ENCODE measurements around the gene DSCAM. TPM values are rescaled to one million over a fixed set of nuclear protein-coding genes. Genes with fewer than 3 reads are reported as not detected.

DSCAM gene
- total RNA-seq, 1 donor from 2014 or later = 0.06 TPM

DNA sequence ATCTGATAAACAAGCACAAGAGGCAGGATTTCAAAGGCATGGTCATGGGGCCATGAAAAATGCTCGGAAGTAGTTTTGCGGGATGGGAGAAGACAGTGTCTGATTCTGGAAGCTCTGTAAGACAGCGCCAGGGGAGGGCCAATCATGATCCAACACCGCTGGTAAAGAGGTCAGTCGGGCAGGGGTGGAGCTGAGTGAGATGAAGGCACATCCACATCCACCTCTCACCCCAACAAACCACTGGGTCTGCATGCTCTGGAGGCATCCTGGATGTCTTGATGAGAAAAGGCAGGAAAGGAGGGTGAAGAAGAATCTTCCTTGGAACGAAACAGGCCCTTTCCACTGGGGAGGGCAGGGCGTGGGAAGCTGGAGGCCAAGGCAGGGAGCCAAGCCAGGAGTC is 691.4 kb downstream of the DSCAM start:
- ATAC-seq (no peak), DNase-seq (no peak)
- Histone ChIP-seq H3K4me1 (no peaks in the 10 kb centered on the region), H3K4me3 (no peak overlapping the region), H3K9me3 (no peaks in the 10 kb centered on the region), H3K27ac (no peak overlapping the region), H3K36me3 (no peaks in the 10 kb centered on the region), H3K27me3 (ENCODE audit: low read depth) (no peaks in the 10 kb centered on the region)
- TF ChIP-seq, protein P1, sequence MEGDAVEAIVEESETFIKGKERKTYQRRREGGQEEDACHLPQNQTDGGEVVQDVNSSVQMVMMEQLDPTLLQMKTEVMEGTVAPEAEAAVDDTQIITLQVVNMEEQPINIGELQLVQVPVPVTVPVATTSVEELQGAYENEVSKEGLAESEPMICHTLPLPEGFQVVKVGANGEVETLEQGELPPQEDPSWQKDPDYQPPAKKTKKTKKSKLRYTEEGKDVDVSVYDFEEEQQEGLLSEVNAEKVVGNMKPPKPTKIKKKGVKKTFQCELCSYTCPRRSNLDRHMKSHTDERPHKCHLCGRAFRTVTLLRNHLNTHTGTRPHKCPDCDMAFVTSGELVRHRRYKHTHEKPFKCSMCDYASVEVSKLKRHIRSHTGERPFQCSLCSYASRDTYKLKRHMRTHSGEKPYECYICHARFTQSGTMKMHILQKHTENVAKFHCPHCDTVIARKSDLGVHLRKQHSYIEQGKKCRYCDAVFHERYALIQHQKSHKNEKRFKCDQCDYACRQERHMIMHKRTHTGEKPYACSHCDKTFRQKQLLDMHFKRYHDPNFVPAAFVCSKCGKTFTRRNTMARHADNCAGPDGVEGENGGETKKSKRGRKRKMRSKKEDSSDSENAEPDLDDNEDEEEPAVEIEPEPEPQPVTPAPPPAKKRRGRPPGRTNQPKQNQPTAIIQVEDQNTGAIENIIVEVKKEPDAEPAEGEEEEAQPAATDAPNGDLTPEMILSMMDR (IDR thresholded peaks at IDR 0.05) = no peak
- intact Hi-C loops (cut with DNase I) = no loop called here

DNA sequence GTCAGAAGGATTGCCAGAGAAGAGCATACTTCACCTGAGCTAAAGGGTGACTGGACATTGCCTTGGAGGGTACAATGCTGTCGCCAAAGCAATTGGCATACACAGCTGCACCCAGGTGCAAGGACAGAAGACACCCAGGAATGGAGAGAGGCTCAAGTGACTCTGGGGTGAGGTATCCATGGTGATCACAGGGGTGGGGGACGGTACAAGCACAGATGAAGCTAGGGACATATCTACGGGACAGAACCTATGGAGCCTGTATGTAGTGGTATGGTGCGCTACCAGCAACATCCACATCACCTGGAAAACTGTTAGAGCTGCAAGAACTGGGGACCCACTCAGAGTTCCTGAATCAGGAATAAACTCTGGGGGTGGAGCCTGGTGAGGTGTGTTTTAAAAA is 693.6 kb downstream of the DSCAM start:
- no peak overlapping the region for H3K4me3 ChIP-seq
- intact Hi-C loops (cut with DNase I) = no loop called here
- TF ChIP-seq, protein P1 (IDR thresholded peaks at IDR 0.05) = no peak
- H3K27me3 ChIP-seq (ENCODE audit: low read depth) = no peaks in the 10 kb centered on the region
- H3K27ac ChIP-seq = no peak overlapping the region
- ATAC-seq (peak in 1 of 2 donors; percentile 23), DNase-seq (no peak)
- H3K36me3 ChIP-seq = no peaks in the 10 kb centered on the region
- no peaks in the 10 kb centered on the region for H3K9me3 ChIP-seq
- no peaks in the 10 kb centered on the region for H3K4me1 ChIP-seq

DNA sequence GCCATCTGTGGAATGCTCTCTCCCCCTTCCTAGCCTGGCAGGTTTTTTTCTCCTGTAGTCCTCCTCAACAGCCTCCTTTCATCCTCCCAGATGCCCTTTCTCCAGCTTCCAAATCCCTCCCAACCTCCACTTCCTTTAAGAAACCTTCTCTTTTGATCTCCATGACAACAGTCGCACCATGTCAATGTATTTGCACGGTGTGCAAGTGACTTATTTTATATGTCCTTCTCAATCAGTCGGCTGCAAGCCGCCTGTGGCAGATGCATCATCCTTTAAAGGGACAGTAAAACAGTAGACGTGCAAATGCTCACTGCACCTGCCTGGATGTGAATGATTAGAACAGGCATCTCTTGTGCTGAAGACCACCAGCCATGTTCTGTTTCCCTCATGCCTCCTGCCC is 694.5 kb downstream of the DSCAM start:
- Histone ChIP-seq H3K9me3 (no peaks in the 10 kb centered on the region), H3K36me3 (no peaks in the 10 kb centered on the region), H3K4me3 (no peak overlapping the region), H3K27me3 (ENCODE audit: low read depth) (no peaks in the 10 kb centered on the region), H3K4me1 (no peaks in the 10 kb centered on the region), H3K27ac (no peak overlapping the region)
- TF ChIP-seq, protein P1 (IDR thresholded peaks at IDR 0.05) = no peak
- intact Hi-C loops (cut with DNase I) = no loop called here
- DNase-seq (no peak), ATAC-seq (no peak)

DNA sequence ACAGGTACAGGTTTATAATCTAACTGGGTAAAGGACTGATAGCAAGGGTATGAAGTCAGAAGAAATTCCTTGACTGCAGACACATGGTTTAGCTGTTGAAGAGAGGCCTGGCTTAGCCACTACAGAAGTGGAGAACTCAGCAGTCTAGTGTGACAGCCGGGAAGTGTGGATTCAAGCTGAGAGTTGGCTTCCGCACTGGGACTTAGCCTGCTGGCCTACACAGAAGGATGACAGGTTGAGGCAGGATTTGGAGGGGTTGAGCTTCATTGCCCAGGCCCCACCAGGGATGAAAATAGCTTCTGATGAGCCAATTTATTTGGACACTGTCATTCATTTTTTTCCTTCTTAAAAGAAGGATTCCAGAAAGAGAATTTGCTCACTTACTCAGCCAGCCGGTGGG is 695.3 kb downstream of the DSCAM start:
- Histone ChIP-seq H3K4me1 (no peaks in the 10 kb centered on the region), H3K27ac (no peak overlapping the region), H3K9me3 (no peaks in the 10 kb centered on the region), H3K27me3 (ENCODE audit: low read depth) (no peaks in the 10 kb centered on the region), H3K36me3 (no peaks in the 10 kb centered on the region), H3K4me3 (no peak overlapping the region)
- ATAC-seq (no peak), DNase-seq (no peak)
- TF ChIP-seq, protein P1 (IDR thresholded peaks at IDR 0.05) = no peak
- intact Hi-C loops (cut with DNase I) = no loop called here

DNA sequence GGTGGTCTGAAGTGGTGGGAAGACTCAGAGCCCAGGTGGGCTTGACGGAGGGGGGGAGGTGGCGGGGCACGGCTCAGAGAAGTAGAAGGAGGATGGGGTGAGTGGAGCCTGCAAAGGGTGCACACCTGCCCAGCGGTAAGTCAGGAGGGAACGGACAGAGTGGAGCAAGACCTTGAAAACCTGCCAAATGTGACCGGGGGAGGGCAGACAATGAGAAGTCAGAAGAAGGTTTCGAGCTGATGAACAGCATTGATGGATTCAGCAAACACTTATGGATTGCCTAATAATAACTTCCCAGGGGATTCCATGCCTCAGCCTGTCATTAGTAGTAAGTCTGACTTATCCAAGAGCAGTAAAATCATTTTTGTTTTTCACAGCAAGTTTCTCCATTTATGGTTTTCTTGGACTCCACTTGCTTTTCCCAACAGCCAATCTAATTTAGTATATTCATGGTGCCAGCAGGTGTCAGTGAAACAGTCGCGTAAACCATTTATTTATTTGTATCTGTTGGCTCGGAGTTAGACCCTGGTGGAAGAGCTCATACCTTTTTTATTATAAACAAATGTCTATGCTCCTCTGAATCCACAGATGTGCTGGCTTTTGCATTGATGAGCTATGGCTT is 700.6 kb downstream of the DSCAM start:
- TF ChIP-seq, protein P1 (IDR thresholded peaks at IDR 0.05) = no peak

More for the DNA sequence above, 700.6 kb downstream of the DSCAM start:
- Histone ChIP-seq H3K27me3 (ENCODE audit: low read depth) (no peaks in the 10 kb centered on the region), H3K36me3 (no peaks in the 10 kb centered on the region), H3K4me3 (no peak overlapping the region), H3K27ac (no peak overlapping the region), H3K4me1 (no peaks in the 10 kb centered on the region), H3K9me3 (no peaks in the 10 kb centered on the region)
- DNase-seq (no peak), ATAC-seq (no peak)
- intact Hi-C loops (cut with DNase I) = no loop called here

Data from lower lobe of right lung (tissue), 2 donors.